Fibroblast of skin of right quadriceps (primary cell): ENCODE data around the gene EXOSC9.
A peak's percentile ranks its signal among the peaks of the same experiment; 100 is the strongest.

Source experiments
- DNase-seq: peaks from one replicate; pipeline ENCODE4 v3.0.0-alpha.2; 2013

Gene EXOSC9

DNA sequence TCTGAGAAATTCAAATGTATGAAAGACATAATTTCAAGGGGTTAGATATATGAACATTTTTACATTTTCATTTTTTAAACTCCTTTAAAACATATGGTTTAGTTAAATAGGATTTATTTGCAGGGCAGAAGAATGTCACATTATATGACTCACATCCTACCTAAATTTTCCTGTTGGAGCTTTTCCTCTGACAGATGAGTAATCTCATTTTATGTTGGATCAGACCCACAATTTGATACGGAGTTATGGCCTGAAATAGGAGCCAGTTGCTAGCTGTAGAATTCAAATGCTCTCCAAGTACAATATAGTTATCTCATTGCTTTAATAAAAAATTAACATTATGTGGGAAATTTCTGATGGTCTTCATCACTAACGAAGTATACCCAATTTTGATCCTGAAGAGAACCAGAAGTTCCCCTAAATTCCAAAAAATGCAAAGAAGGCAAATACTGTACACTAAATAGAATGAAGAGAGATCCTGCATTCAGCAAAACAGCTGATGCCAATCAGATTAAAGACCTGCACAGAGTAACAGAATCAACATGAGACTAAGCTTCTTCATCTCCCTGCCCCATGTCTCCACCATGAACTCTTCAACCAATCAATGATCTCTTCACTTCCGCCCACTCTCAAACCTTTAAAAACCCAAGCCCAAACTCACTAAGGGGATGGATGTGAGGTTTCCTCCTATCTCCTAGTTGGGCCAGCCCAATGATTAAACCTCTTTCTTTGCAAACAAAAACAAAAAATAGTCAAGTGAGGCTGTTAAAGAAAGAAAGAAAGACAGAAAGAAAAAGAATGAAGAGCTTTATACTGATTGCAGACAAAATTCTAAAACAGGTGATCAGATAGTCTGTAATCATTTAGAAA is 10.9 kb upstream of the EXOSC9 start:
- DNase-seq: peak; percentile 91

DNA sequence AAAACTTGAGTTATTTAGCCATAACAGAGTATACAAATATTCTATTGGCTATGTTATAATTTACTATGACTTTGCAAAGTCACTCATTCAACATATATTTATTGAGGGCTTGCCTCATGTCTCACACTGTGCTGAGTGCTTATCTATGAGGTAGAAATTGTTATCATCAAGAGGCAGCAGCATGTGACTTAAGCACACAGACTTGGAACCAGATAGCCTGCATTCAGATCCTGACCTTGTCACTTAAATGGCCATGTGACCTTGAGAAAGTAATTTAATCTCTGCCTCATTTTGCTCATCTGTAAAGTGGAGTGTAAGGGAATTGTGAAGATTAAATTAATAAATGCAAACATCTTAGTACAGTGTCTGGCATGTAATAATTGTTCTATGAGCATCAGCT is 10.1 kb upstream of the EXOSC9 start:
- DNase-seq: no peak

DNA sequence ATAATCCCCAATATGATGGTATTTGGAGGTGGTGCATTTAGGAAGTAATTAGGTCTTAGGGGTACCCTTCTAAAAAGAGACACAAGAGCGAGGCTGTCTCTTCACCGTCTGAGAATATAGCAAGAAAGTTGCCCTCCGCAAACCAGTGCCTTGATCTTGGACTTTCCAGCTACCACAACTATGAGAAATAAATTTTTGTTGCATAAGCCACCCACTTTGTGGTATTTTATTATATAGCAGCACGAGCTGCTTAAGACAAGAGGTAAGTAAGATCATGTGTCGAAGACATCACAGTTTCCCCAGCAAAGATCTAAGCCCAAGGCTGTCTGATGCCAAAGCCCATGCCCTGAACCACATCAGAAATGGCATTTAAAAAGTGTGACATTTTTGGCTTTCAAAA is 9.6 kb upstream of the EXOSC9 start:
- peak; percentile 87 for DNase-seq

DNA sequence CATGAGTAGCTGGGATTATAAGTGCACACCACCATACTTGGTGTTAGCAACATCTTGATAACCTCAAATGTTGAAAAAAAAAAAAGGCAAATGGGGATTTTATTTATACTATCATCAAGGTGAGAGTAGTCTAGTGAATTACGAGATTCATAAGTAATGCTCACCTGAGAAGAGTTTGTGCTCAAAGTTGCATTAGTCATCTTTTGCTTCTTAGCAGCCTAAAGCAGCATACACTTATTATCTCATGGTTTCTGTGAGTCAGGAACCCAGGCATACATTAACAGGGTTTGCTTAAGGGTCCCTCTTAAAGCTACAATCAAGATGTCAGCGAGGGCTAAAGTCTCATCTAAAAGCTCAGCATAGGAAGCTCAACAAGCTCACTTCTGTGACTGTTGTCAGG is 8.2 kb upstream of the EXOSC9 start:
- no peak for DNase-seq

DNA sequence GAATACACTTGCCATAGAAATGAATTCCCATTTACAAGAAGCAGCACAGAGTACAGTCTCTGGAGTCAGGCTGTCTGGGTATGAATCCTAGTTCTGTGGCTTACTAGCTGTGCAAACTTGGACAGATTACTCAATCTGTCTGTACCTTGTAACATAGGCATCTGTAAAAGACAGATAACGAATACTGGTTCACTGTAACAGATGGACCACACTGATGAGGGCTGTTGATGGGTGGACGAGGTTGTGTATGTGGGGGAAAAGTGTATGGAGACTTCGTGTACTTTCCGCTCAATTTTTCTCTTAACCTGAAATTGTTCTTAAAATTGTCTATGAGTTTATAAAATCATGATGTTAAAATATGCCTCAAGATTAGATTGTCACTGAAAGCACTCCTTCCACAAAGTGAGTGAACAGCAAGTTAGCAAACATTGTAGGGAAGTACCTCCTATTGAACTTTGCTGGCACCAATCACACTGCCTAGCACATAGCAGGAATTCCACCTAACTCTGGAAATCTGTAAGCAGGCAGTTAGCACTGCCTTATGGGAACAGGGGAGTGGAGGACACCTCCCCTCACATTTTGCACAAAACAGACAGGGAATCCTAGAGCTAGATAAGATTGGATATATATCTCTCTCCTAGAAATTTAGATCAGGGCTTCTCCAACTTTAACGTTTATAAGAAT is 6.5 kb upstream of the EXOSC9 start:
- peak; percentile 35 for DNase-seq

DNA sequence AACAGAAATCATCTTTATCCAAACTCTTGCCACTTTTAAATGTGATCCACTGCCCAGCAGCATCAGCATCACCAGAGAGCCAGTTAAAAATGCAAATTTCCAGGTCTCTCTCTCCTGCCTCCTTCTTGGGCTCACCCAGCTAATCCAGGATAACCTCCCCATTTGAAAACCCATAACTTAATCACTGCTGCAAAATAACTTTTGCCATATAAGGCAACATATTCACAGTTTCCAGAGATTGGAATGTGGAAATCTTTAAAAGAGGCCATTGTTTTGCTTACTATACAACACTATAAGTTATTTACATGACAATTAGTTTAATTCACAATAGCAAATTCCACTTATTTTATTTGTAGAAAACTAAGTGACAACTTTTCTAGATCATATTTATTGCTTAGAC is 4.8 kb upstream of the EXOSC9 start:
- DNase-seq: peak; percentile 58

DNA sequence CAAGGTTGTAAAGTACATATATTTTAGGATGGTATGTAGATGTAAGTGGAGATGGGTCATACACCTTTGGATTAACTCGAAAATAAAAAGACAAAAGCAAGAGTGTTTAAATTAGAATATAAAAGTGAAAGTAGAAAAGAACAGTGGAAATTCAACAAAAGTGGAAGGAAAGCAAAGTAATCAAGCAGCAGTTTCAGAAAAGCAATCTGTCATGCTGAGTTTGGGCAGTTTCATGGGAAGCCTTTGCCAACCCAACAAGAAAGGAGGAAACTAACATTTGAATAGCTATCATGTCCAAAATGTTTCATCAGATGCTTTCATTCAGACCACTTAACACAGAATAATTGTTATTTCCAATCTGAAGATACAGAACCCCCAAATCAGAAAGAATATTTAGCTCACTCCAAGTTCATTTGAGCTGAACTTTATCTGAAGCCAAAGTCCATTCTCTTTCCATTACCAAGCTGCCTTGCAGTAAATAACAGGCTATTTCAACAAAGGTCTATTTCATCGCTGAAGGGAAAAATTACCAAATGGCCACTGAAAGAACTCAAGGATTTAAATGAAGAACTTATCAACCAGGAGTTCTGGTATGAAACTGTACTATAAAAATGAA is 1.8 kb upstream of the EXOSC9 start:
- no peak for DNase-seq

DNA sequence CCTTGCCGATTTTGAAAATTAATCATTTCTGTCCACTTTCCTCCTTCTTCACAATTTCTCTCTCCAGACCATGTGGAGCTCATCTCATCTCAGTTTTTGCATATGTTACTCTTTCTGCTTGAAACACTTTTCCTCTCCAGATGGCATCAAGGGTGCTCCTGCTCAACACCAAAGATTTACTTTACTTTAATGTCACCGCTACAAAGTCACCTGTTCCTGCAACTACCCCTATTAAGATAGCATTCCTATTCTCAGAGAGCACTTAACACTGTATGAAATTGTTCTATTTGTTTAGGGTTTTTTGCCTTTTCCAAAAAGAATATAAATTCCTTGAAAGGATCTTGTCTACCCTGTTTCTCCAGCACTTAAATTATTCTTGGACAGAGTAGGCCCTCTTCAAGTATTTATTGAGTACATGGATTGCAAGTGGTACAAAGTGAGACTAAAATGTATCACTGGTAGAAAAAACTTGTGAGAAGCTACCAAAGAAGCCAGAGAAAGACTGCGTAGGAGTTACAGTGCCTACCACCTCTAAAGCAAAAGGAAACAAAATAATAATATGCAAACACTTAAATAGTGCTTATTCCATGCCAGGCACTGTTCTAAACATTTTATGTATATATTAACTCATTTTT is 1.1 kb upstream of the EXOSC9 start:
- no peak for DNase-seq

DNA sequence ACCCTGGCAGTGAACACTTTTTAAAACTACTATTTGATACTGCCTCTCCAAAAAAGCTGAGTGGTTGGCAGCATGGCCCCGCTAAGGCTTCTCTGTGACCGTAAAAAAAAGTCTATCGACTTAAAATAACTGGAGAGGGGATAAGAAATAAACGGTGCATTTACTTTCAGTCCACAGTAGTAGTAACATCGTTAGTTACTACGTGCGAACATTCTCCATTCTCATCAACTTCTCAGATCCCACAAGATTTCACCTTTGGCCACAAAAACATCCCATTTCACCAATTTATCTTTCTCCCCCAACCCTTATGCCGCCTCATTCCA is 524 bp upstream of the EXOSC9 start:
- DNase-seq: no peak

DNA sequence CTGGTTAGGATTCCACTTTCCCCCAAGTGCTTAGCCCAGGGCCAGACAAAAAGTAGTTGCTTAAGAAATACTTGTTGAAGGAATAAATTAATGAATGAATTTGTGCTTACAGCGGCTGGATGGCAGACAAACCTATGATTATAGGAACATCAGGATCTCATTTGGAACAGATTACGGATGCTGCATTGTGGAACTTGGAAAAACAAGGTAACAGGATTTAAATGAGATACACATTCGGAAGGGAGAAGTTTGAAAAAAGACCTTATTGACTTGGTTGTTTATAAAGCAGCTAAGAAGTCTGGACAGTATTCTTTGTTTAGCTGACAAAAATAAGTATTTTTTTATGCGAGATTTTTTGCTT is 572 bp downstream of the EXOSC9 start:
- no peak for DNase-seq

DNA sequence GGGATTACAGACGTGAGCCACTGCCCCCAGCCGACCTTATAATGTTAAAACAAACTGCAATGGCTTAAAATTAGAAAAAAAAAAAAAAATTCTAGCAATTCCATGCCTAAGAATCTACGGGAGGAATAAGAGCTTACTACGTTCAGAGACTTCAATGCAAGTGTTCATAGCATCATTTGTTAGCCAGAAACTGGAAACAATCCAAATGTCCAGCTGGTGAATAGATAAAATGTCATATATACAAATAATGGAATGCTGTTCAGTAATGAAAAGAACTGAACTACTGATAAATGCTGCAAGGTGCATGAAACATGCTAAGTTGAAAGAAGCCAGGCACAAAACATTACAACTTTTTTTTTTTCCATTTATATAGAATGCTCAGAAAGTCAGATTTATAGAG is 5.3 kb downstream of the EXOSC9 start:
- no peak for DNase-seq

DNA sequence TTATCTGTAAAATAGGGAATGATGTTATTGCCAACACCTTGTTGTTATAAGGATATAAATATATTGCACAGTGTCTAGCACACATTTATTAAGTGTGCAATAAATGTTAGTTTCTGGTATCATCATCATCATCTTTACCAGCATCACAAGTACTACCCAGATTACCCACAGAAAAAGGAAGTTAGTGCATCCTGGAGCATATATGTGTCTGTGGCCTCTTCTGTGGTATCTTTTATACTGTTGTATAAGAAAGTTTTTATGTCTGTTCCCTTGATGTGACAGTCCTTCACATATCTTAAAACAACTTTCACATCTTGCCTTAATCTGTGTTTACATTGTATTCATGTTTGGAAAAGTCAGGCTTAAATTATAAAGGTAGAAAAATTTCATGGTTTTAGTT is 10.0 kb downstream of the EXOSC9 start:
- no peak for DNase-seq

DNA sequence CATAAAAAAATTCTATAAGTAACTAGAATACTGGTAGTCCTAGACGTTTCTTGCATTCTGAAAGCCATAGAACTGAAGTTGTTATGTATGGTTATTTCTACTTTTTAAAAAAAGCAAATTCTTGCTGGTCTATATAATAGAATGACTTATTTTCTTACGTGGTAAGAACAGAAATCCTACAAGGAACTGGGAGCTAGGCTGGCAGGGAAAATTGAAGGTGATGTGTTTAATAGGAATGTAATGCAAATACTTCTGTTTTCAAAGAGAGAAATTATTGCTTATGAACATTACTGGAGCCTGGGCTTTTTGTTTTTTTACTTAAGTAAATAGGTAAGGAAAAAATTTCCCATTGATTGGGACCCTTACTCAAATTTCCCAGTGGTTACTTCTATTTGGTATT is 13.6 kb downstream of the EXOSC9 start:
- DNase-seq: no peak

DNA sequence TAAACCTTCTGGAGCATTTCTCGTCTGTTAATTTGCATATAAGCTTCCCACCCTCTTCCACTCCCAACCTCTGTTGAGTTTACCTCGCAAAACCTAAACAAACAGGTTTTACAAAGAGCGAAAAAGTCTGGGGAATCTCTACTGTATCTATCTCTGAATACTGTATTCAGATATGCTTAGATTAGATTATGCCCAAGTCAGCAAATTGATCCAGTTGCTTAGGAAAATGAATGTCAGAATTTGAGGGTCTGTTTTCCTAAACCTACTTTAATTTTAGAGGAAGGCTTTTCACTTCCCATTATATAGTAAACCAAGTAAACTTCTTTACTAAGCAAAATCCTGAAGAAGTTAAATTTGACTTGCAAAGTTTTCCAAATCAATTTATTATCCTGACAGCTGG is 15.9 kb downstream of the EXOSC9 start:
- DNase-seq: no peak

DNA sequence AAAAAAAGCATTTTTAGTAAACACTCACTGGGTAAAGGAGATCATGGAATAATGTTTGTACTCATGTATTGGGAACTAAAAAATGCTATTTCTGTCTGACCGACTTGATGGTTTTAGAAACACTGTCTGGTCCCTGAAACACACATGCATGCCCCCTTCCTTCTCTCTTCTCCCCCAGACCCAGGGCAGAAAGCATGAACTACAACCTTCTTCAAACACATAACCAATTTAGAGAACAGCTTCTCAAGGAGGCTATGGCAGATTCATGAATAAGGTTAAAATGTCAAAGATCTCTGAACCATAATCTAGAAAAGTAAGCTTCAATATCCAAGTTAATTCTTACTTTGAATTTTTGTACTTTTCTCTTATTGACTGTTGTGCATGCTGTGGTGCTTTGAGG is 16.6 kb downstream of the EXOSC9 start:
- DNase-seq: no peak

DNA sequence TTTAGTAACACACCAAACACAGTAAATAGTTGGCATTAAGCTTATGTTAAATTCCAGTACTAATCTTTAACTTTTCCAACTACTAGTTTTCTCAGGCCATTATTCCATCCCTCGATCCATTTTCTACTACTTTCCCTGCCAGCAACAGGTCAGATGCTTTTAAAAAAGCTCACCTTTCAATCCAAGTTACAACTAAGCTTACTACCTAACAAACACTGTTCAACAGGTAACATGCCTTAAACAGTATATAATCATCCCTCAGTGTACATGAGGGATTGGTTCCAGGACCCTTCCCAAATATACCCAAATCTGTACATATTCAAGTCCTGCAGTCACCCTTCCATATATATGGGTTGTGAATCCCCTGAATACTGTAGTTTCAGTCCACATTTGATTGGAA is 17.1 kb downstream of the EXOSC9 start:
- no peak for DNase-seq

DNA sequence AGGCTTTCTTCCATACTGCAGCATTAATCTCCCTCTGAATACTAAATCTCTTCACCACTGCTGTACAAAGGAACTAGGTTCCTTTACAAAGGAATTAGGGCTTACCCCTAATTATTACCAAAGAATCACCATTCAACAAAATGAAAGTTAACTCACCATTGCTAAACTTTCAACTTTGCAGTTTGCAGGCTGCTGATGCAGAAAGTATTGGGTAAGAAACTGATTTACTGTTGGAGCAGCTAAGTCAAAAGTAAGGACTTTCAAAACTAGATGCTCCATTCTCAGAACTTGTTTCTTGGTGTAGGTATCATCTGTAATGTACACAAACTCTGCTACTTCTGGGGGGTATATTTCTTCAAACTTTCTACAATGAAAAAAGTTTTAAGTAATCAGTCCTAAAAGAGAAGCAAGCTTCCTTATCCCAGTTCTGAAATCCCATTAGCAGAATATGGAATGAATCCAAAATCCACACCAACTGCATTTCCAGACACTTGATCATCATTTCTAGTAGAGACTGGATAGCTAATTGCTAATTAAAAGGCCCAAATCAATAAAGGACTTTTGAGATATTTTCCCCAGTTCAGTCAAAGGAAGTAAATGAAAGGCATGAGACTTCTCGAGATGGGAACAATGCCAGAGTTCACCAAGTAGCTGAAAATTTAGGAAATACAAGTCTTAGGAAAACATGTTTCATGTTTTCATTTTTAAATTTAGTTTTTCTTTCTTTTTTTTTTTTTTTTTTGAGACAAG is 18.3 kb downstream of the EXOSC9 start:
- peak; percentile 42 for DNase-seq

DNA sequence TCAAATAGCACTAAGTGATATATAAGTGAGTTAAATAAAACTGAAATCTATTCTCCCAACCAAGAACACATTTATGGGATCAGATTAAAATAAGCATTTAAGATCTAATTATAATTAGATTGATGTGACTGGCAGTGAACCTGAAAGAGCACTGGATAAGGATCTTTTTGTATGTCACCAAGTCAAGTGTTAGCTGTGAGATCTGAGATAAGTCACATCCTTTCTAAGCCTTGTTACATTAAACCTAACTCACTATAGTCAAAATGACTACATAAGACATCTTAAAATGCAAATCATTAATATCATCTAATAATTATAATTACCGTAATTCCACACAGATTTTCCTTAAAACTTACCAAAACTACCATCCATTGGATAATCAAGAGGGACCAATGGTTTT is 20.9 kb downstream of the EXOSC9 start:
- DNase-seq: no peak

DNA sequence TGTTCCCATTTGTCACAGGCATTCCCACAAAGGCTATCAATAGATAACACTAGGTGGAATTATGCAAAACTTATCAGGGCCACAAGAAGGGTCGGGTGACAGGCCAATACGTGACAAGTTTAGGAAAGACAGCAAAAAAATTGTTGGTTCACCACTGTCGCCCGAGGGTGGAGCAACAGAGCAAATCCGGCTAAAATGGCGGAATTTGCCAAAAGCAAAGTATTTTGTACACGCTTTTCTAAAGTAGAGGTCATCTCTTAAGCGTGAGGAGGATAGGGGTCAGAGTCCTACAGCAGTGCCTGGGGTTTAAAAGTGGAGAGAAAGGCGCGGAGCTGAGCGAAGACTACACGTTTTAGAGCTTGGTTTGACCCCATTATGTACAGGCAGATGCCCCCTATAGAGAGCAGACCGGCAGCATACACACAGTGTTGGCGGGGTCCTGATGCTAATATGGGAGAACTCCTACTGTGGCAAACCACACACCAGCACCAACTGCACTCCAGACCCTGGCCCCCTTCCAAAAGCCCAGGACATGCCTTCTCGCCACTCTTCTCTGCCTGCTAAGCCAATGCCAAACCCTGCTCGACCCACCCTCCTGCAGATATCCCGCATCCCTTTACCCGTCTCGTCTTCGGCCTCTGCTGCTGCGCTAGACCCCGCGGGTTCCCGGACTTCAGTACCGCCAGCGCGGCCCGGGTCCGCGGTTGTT is 21.8 kb downstream of the EXOSC9 start:
- peak; percentile 42 for DNase-seq

DNA sequence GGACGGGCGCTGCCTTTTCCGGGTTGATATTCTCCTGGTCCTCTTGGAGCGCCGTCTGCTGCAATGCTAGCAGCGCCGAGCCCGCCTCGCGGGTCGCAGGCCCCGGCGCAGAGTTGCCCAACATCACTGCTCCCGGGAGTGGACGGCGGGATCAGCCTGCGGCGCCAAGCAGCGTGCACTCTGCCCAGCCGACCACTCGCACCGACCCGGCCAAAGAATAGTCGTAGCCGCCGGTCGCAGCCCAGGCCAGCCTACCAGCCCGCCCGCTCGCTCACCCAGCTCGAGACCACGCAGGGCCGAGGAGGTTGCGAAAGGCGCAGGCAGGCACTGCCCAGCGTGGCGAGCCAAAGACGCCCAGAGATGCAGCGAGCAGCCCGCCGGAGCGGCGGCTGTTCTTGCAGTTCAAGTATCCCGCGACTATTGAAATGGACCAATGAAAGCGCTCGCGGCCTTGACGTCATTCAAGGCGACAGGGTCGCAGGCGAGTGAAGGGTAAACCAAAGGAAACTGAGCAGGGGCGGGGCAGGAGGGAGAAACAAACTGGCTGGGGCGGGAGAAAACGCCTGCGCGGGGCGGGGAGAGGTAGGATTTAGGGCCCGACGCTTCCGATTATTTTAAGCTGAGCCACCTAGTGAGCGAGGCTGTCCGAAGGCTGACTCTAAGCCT is 22.5 kb downstream of the EXOSC9 start, which contains the start of gene CCNA2:
Gene CCNA2, minus strand, starts transcription at position 379 of the 666 bp plus-strand sequence. Its CDS starts 255 bp downstream, at position 124.
- peak; percentile 97 for DNase-seq

DNA sequence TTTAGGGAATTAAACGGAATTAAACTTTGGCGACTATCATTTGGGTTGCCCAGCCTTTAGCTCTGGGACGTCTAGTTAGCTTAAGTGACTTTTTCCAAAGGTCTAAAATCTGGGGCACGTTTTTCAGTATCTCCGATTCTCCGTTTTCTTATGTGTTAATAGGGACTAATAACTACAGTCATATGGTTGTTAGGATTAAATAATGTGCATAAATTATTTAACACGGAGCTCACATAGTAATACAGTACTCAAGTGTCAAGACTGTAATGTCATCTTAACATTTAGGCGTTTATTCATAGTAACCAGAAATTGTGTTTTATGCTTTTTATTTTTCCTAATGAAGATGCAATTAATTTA is 23.0 kb downstream of the EXOSC9 start:
- DNase-seq: no peak

DNA sequence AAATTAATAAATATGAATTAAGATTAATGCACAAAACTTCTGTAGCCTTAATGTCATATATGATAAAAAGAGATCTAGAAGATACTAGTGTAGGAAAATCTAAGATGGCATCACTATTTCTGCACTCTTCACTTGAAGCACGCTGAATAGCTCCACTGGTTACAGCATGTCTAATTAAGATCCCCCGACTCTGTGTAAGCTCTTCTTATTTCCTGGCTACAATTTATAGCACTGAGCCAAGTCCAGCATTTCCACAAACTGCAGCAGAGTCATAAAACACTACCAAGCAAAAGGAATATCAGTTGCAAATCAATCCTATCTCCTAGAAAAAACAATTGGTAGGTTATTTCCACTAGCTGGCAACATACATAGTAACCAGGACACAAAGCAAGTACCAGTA is 23.8 kb downstream of the EXOSC9 start:
- DNase-seq: no peak
